Measurements from ENCODE around the gene IL17RE.

IL17RE gene

GRCh38 chr3:9965200-9965875 is 62.7 kb downstream of the IL17RE start:
- DNase-seq = no peak

All from NCI-H69 (cell line).